ENCODE results near the gene HMCN2. TPM values are rescaled to one million over a fixed set of nuclear protein-coding genes. Genes with fewer than 3 reads are reported as not detected.

Gene HMCN2
- polyA plus RNA-seq, 1 of the 3 experiments (the other 2 are of a cell fraction): 0.15 TPM

GRCh38 chr9:130458804-130459067 is 193.2 kb downstream of the HMCN2 start:
- H3K4me3 ChIP-seq (ENCODE audit: low read depth in 2 of 2, low read length in 1 of 2): no peak overlapping the region
- H3K79me2 ChIP-seq (ENCODE audit: insufficient read depth): no peaks in the 10 kb centered on the region
- peaks cover 0 to 17% of the 10 kb centered on the region in 2 experiments; a peak in 1 of 4 replicates for H3K4me1 ChIP-seq (ENCODE audit: control insufficient read depth in 1 of 2, insufficient read depth in 2 of 2, low read depth in 1 of 2, low read length in 1 of 2)
- H3F3A ChIP-seq (replicated peaks; ENCODE audit: insufficient read depth): no peaks in the 10 kb centered on the region
- H3K36me3 ChIP-seq (replicated peaks in 1 of 2; ENCODE audit: control insufficient read depth in 1 of 2, insufficient read depth in 2 of 2, low read length in 1 of 2): no peaks in the 10 kb centered on the region
- H4K20me1 ChIP-seq (ENCODE audit: insufficient read depth): no peaks in the 10 kb centered on the region
- no peaks in the 10 kb centered on the region for H3K9me3 ChIP-seq
- 88% methylated on average over 5 of the region's 5 CpGs for WGBS (ENCODE audit: low lambda C conversion rate)
- DNase-seq: no peak
- TF ChIP-seq TCF12 (IDR thresholded peaks at IDR 0.05): no peak
- no peak for TF ChIP-seq POLR2AphosphoS5 (IDR thresholded peaks at IDR 0.05; ENCODE audit: low read depth, low read length)
- no peak for TF ChIP-seq FOXM1 (IDR thresholded peaks at IDR 0.05; ENCODE audit: low read depth)
- no peak for TF ChIP-seq NFIC (IDR thresholded peaks at IDR 0.05; ENCODE audit: borderline replicate concordance)
- TF ChIP-seq YY1 (IDR thresholded peaks at IDR 0.05; ENCODE audit: low read depth): no peak
- no peak for TF ChIP-seq REST (IDR thresholded peaks at IDR 0.05; ENCODE audit: low read depth, low read length)
- no peak for TF ChIP-seq RXRA (IDR thresholded peaks at IDR 0.05; ENCODE audit: borderline replicate concordance, low read depth)
- no peaks in the 10 kb centered on the region for H3K9me2 ChIP-seq
- CTCF ChIA-PET: interaction anchor here (0.7 to 28.4 kb wide), 2 partner anchors 37 to 225 kb away, joined by 3 to 520 read pairs; no protein-coding TSS in a partner anchor
- no peak overlapping the region for H3K9ac ChIP-seq
- no peak overlapping the region for H3K4me2 ChIP-seq
- H2AFZ ChIP-seq (ENCODE audit: low read depth): no peak overlapping the region
- POLR2A ChIA-PET: no interaction called here
- H3K27me3 ChIP-seq (ENCODE audit: insufficient read depth): 0 out of 2 replicates have a peak, but pooled peaks cover 6% of the 10 kb centered on the region
- H3K27ac ChIP-seq (ENCODE audit: low read depth in 2 of 2, low read length in 1 of 2): no peak overlapping the region

- Histone ChIP-seq H3K4me3 (ENCODE audit: low read depth in 2 of 2, low read length in 1 of 2) (no peak overlapping the region), H3K27me3 (ENCODE audit: insufficient read depth) (0 out of 2 replicates have a peak, but pooled peaks cover 6% of the 10 kb centered on the region), H3K27ac (ENCODE audit: low read depth in 2 of 2, low read length in 1 of 2) (no peak overlapping the region), H3K4me2 (no peak overlapping the region), H4K20me1 (ENCODE audit: insufficient read depth) (no peaks in the 10 kb centered on the region), H3K9ac (no peak overlapping the region), H3K4me1 (ENCODE audit: control insufficient read depth in 1 of 2, insufficient read depth in 2 of 2, low read depth in 1 of 2, low read length in 1 of 2) (peaks cover 0 to 13% of the 10 kb centered on the region in 2 experiments; a peak in 1 of 4 replicates), H2AFZ (ENCODE audit: low read depth) (no peak overlapping the region), H3K79me2 (ENCODE audit: insufficient read depth) (no peaks in the 10 kb centered on the region), H3K9me3 (no peaks in the 10 kb centered on the region), H3K36me3 (replicated peaks in 1 of 2; ENCODE audit: control insufficient read depth in 1 of 2, insufficient read depth in 2 of 2, low read length in 1 of 2) (no peaks in the 10 kb centered on the region), H3F3A (replicated peaks; ENCODE audit: insufficient read depth) (no peaks in the 10 kb centered on the region), H3K9me2 (no peaks in the 10 kb centered on the region)
- DNase-seq: no peak
- CTCF ChIA-PET: interaction anchor here (0.7 to 28.4 kb wide), 5 partner anchors 37 to 421 kb away, joined by 3 to 520 read pairs (median 5); no protein-coding TSS in a partner anchor
- POLR2A ChIA-PET: no interaction called here
- 80% methylated on average over 8 of the region's 8 CpGs for WGBS (ENCODE audit: low lambda C conversion rate)
- TF ChIP-seq EZH2phosphoT487 (IDR thresholded peaks at IDR 0.05; ENCODE audit: borderline replicate concordance, low read depth): no peak
- TF ChIP-seq SIN3A (IDR thresholded peaks at IDR 0.05; ENCODE audit: borderline replicate concordance, low read depth, low read length): no peak
- TF ChIP-seq RCOR1 (IDR thresholded peaks at IDR 0.05; ENCODE audit: low read length): no peak
- TF ChIP-seq USF2 (IDR thresholded peaks at IDR 0.05; ENCODE audit: borderline replicate concordance, low read depth, low read length): no peak
- no peak for TF ChIP-seq GATA2 (CRISPR knock-in tag; IDR thresholded peaks at IDR 0.05)
- no peak for TF ChIP-seq TEAD4 (IDR thresholded peaks at IDR 0.05; ENCODE audit: borderline replicate concordance, insufficient read depth)
- TF ChIP-seq ZBTB33 (IDR thresholded peaks at IDR 0.05; ENCODE audit: borderline replicate concordance, low read depth): no peak
- no peak for TF ChIP-seq TCF12 (IDR thresholded peaks at IDR 0.05)
- TF ChIP-seq IRF3 (IDR thresholded peaks at IDR 0.05; ENCODE audit: low read depth, low read length): no peak
- TF ChIP-seq REST (IDR thresholded peaks at IDR 0.05; ENCODE audit: low read depth, low read length): no peak
- no peak for TF ChIP-seq MEF2A (IDR thresholded peaks at IDR 0.05; ENCODE audit: borderline replicate concordance, low read depth)
Measured at GRCh38 chr9:130459151-130459550, 193.6 kb downstream of the HMCN2 start.
